GM21360 (cell line): ENCODE measurements around the gene TAF1L.
"Not testable (repeated sequence)": the region's sequence is repeated elsewhere in the genome, so short reads cannot be mapped to it uniquely, and the experiment has no call there.

Experiments
- ATAC-seq: cut with Tn5 transposase; IDR thresholded peaks from one replicate; pipeline ENCODE4 v1.9.1; 2021; ENCODE audit warnings: mild to moderate bottlenecking, moderate library complexity; ENCODE audit not compliant: unreplicated experiment

TAF1L gene

GRCh38 chr9:32635362-32635761 lies at the start of gene TAF1L:
Gene TAF1L (minus strand): TSS chr9:32635669. CDS start chr9:32635579, 90 bp downstream.
- ATAC-seq = no peak

- ATAC-seq = no peak
These were observed 46.3 kb upstream of the TAF1L start for GRCh38 chr9:32681751-32682150.

GRCh38 chr9:32677931-32678330 lies 42.5 kb upstream of the TAF1L start:
- ATAC-seq = no peak

GRCh38 chr9:32672469-32672868 lies 37.0 kb upstream of the TAF1L start:
- no peak for ATAC-seq

- ATAC-seq = no peak
These were observed 35.9 kb upstream of the TAF1L start for GRCh38 chr9:32671333-32671732.

GRCh38 chr9:32665101-32665500 lies 29.6 kb upstream of the TAF1L start:
- no peak for ATAC-seq

GRCh38 chr9:32663741-32664140 lies 28.3 kb upstream of the TAF1L start:
- no peak for ATAC-seq

- ATAC-seq = no peak
These were observed 12.2 kb upstream of the TAF1L start for GRCh38 chr9:32647671-32648070.

- no peak for ATAC-seq
These were observed 9.2 kb upstream of the TAF1L start for GRCh38 chr9:32644698-32645097.

- ATAC-seq = not testable (repeated sequence)
These were observed 2.3 kb downstream of the TAF1L start for GRCh38 chr9:32633151-32633550.

GRCh38 chr9:32631991-32632390 lies 3.5 kb downstream of the TAF1L start:
- ATAC-seq = no peak

GRCh38 chr9:32627394-32627954 lies 8.0 kb downstream of the TAF1L start:
- no peak for ATAC-seq

- ATAC-seq = no peak
These were observed 10.1 kb downstream of the TAF1L start for GRCh38 chr9:32625320-32625719.

GRCh38 chr9:32622948-32623347 lies 12.5 kb downstream of the TAF1L start:
- ATAC-seq = no peak

GRCh38 chr9:32618261-32618660 lies 17.2 kb downstream of the TAF1L start:
- no peak for ATAC-seq

- ATAC-seq = no peak
These were observed 28.7 kb downstream of the TAF1L start for GRCh38 chr9:32606811-32607210.

- ATAC-seq = peak; percentile 81
These were observed 31.3 kb downstream of the TAF1L start for GRCh38 chr9:32603914-32604852.

- not testable (repeated sequence) for ATAC-seq
These were observed 36.4 kb downstream of the TAF1L start for GRCh38 chr9:32599021-32599420.

- ATAC-seq = no peak
These were observed 38.5 kb downstream of the TAF1L start for GRCh38 chr9:32596936-32597335.

- no peak for ATAC-seq
These were observed 39.2 kb downstream of the TAF1L start for GRCh38 chr9:32596096-32596865.

GRCh38 chr9:32590898-32591297 lies 44.6 kb downstream of the TAF1L start:
- ATAC-seq = no peak

- no peak for ATAC-seq
These were observed 45.0 kb downstream of the TAF1L start for GRCh38 chr9:32590476-32590875.
